ENCODE measurements around the gene MYH2.

The MYH2 gene

DNA sequence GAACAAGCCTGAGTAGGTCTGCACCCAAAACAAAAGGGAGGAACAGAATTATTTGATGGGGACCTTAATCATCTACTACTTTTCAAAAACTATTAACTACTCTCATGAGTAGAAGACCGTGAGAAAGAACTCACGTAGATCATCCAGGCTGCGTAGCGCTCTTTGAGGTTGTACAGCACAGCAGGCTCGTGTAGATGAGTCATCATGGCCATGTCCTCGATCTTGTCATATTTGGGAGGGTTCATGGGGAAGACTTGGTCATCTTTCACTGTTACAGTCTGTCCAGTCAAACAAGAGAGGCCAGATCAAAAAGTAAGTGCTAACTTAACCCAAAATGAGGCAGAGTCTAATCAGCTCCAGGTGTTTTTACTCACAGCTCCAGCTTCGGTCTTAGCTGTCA is 33.4 kb downstream of the MYH2 start:
- DNase-seq (ENCODE audit: low spot score), result no peak

DNA sequence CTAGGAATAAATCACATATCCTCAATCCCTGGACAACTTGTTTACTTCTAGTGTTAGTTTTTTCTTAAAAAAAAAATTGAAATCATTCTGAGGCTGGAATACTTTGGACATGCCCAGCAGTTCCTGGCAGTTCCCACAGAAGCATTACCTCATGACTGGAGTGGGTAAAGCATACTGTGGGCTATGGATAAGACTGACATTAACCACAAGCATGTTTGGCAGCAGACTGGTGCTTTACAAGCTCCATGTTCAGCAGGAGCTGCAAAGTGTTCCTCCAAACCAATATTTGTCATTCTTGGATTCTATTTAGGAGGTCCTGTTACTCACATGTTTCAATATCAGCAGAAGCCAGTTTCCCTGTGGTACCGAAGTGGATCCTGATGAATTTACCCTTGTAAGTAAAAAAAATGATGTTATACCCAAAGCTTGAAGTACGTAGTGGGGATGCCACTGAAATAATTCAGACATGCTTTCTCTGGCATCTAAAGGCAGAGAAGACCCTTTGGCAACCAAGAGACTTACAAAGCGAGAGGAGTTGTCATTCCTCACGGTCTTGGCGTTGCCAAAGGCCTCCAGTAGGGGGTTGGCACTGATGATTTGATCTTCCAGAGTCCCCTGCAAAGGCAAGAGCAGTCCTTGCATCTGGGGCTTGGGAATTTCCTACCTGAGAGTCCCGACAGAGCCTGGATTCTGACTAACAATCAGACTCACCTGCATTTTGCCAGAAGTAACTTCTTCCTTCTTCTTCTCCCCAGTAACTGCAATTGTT is 36.0 kb downstream of the MYH2 start:
- DNase-seq (ENCODE audit: low spot score), result no peak

DNA sequence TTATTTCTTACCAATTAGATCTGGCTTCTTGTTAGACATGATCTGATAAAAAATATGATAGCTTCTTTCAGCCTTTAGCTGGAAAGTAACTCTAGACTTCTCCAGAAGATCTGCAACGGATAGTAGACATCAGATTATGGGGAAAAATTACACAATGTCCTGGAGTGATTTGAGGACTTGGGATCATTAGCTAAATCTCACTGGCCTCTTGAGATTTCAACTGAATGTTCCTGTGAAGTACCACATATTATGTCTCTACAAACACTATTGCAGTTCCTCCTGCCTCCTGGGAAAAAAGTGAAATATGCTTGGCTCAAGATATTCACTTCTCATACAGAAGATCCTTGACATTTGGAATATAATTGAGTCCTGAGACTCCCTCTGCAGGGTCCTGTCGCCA is 36.6 kb downstream of the MYH2 start:
- no peak for DNase-seq (ENCODE audit: low spot score)

DNA sequence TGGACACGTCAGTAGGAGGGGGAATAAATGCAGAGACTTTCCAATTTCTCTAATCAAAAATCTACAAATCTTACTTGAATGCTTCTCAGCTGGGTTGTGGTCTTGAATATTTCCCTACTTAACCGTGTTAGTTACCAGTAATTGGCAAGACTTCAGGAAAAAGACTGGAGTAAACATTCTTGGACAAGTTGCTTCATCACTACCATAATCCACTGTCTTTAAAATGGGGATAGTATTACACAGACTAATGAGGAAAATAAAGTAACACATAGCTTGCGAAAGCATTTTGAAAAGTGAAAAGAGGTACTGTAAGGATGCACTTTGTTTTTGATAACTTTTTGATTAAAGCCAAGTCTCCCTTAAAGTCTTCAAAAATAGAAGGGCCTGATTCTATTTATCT is 49.5 kb downstream of the MYH2 start:
- DNase-seq (ENCODE audit: low spot score), result no peak

DNA sequence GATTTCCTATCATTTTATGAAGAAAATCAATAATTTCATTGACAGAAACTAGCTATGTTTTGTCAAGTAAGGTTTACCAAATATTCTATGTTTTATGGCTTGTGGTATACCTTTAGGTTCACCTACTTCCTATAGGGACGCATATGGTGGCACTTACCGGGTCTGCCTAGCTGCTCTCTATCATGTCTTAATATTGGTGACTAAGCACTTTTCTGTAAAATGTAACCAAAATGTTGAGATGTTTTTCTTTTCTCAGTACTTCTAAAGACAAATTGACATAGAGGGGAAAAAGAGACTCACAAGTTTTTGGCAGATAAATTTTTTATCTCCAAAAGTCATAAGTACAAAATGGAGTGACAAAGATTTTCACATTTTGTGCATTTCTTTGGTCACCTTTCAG is 57.5 kb downstream of the MYH2 start:
- no peak for DNase-seq (ENCODE audit: low spot score)

DNA sequence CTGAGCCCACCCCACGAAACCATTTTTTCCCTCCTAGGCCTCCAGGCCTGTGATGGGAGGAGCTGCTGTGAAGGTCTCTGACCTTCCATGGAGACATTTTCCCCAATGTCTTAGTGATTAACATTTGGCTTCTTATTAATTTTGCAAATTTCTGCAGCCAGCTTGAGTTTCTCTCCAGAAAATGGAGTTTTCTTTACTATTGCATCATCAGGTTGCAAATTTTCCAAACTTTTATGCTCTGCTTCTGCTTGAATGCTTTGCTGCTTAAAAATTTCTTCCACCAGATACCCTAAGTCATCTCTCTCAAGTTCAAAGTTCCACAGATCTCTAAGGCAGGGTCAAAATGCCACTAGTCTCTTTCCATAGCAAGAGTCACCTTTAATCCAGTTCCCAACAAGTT is 67.2 kb downstream of the MYH2 start:
- no peak for DNase-seq (ENCODE audit: low spot score)

DNA sequence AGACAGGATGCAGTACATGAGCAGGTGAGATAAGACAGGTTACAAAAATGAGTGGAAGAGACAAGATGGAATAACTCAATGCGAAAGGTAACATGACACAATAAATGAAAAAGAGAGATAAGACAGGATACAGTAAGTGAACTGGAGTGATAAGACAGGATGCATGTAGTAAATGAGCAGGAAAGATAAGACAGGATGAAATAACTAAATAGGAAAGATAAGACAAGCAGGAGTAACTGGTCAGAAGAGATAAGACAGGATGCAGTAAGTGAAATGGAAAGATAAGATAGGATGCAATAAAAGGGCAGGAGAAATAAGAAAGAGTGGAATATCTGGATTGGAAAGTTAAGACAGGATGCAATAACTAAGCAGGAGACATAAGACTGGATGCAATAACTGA is 71.8 kb downstream of the MYH2 start:
- DNase-seq (ENCODE audit: low spot score), result no peak

DNA sequence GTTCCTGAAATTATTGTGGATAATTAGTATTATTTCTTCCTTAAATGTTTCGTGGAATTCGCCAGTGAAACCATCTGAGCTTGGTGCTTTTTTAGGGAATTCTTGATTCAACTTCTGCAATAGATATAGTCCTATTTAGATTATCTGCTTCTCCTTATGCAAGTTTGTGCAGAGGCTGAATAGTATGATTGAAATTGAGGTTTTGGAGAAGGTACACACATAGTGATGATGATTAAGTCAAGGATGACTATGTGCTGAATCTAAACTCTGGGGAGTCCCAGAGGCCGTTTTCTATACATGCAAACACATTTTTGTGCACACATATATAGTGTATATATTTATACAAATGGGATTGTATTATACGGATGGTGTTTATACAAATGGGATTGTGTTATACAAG is 74.9 kb downstream of the MYH2 start:
- DNase-seq (ENCODE audit: low spot score), result no peak

DNA sequence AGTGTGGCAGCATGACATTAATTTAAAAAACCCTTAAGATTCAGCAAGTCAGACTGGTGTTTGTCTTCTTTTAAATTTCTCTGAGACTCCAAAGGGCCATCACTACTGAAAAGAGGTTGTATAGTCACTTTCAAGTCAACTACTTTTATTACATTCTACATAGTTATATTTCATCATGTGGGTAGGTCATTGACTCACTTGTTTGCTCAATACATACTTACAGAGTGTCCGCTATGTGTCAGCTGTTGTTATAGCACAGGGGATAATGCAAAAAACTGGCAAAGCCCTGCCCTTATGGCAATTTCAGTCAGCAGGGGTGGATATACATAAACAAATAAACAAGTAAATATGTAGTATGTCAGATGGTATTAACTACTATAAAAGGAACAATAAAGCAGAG is 77.6 kb downstream of the MYH2 start:
- no peak for DNase-seq (ENCODE audit: low spot score)
